Measurements from ENCODE around the gene PDYN.

PDYN gene

DNA sequence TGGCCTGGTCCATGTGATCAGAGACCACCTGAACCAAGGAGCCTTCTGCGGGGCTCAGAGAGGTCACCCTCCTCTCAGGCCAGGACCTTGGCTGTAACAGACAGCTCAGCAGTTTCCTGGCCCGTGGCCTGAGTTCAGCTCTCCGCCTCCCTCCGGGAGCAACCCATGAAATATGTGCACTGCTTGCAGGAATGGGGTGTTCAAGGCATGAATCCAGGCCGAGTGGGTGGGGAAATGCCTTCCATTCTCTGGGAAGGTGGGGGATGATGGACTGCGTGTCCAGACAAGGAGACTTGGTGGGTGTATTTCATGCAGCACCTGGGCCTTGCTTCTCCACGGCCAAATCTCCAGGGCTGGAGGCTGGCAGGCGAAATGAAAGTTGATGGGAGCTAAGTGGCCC, 52.6 kb downstream of the PDYN start:
- Histone ChIP-seq H3K4me2 (ENCODE audit: low read length) (no peak overlapping the region), H3K9me3 (ENCODE audit: control insufficient read depth, insufficient read depth, low read length) (no peaks in the 10 kb centered on the region), H3K4me1 (ENCODE audit: control insufficient read depth, low read length) (no peaks in the 10 kb centered on the region), H4K20me1 (ENCODE audit: control insufficient read depth, insufficient read depth, low read depth, low read length) (no peaks in the 10 kb centered on the region), H3K4me3 (ENCODE audit: low read length) (no peak overlapping the region), H3K36me3 (ENCODE audit: control insufficient read depth, low read length) (no peaks in the 10 kb centered on the region), H3K79me2 (ENCODE audit: control insufficient read depth, low read length) (no peaks in the 10 kb centered on the region), H3K27ac (ENCODE audit: low read depth, low read length) (no peak overlapping the region), H3F3A (ENCODE audit: control insufficient read depth, insufficient read depth) (no peaks in the 10 kb centered on the region), H3K9me2 (replicated peaks; ENCODE audit: control insufficient read depth, low read length) (no peaks in the 10 kb centered on the region), H3K27me3 (ENCODE audit: control insufficient read depth, low read length) (peaks cover 16% of the 10 kb centered on the region)
- no peak for TF ChIP-seq EZH2phosphoT487 (IDR thresholded peaks at IDR 0.05; ENCODE audit: borderline replicate concordance, low read length)
- TF ChIP-seq, protein P1, sequence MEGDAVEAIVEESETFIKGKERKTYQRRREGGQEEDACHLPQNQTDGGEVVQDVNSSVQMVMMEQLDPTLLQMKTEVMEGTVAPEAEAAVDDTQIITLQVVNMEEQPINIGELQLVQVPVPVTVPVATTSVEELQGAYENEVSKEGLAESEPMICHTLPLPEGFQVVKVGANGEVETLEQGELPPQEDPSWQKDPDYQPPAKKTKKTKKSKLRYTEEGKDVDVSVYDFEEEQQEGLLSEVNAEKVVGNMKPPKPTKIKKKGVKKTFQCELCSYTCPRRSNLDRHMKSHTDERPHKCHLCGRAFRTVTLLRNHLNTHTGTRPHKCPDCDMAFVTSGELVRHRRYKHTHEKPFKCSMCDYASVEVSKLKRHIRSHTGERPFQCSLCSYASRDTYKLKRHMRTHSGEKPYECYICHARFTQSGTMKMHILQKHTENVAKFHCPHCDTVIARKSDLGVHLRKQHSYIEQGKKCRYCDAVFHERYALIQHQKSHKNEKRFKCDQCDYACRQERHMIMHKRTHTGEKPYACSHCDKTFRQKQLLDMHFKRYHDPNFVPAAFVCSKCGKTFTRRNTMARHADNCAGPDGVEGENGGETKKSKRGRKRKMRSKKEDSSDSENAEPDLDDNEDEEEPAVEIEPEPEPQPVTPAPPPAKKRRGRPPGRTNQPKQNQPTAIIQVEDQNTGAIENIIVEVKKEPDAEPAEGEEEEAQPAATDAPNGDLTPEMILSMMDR (IDR thresholded peaks at IDR 0.05; ENCODE audit: low read depth, low read length, poor library complexity, severe bottlenecking) = no peak

DNA sequence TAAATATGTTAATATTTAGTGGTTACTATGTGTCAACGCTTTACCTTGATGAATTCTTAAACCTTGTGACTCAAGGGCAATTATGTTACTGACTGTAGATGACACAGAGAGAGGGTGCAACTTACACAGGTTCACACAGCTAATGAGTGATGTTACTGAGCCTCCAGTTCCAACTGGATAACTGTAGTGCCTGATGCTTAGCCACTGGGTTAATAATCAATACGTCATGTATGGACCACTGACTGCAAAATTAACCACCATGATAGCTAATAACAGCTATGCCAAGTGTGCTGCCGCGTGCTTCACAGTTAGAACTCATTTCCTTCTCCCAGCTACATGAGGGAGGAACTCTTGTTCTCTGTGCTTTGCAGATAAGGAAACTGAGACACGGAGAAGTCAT, 53.3 kb downstream of the PDYN start:
- H3F3A ChIP-seq (ENCODE audit: control insufficient read depth, insufficient read depth) = no peaks in the 10 kb centered on the region
- H3K4me3 ChIP-seq (ENCODE audit: low read length) = no peak overlapping the region
- no peak overlapping the region for H3K4me2 ChIP-seq (ENCODE audit: low read length)
- H3K27me3 ChIP-seq (ENCODE audit: control insufficient read depth, low read length) = peaks cover 14% of the 10 kb centered on the region
- H3K27ac ChIP-seq (ENCODE audit: low read depth, low read length) = no peak overlapping the region
- no peaks in the 10 kb centered on the region for H3K36me3 ChIP-seq (ENCODE audit: control insufficient read depth, low read length)
- TF ChIP-seq, protein P1 (IDR thresholded peaks at IDR 0.05; ENCODE audit: low read depth, low read length, poor library complexity, severe bottlenecking) = no peak
- TF ChIP-seq EZH2phosphoT487 (IDR thresholded peaks at IDR 0.05; ENCODE audit: borderline replicate concordance, low read length) = no peak
- no peaks in the 10 kb centered on the region for H4K20me1 ChIP-seq (ENCODE audit: control insufficient read depth, insufficient read depth, low read depth, low read length)
- no peaks in the 10 kb centered on the region for H3K9me2 ChIP-seq (replicated peaks; ENCODE audit: control insufficient read depth, low read length)
- H3K4me1 ChIP-seq (ENCODE audit: control insufficient read depth, low read length) = no peaks in the 10 kb centered on the region
- no peaks in the 10 kb centered on the region for H3K79me2 ChIP-seq (ENCODE audit: control insufficient read depth, low read length)
- no peaks in the 10 kb centered on the region for H3K9me3 ChIP-seq (ENCODE audit: control insufficient read depth, insufficient read depth, low read length)

DNA sequence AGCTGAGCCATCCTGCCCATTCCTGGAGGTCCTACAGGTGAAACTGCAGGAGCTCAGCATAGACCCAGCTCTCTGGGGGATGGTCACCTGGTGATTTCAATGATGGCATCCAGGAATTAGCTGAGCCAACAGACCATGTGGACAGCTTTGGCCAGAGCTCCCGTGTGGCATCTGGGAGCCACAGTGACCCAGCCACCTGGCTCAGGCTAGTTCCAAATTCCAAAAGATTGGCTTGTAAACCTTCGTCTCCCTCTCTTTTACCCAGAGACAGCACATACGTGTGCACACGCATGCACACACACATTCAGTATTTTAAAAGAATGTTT, 54.6 kb downstream of the PDYN start:
- Histone ChIP-seq H3K9me2 (replicated peaks; ENCODE audit: control insufficient read depth, low read length) (no peaks in the 10 kb centered on the region), H4K20me1 (ENCODE audit: control insufficient read depth, insufficient read depth, low read depth, low read length) (no peaks in the 10 kb centered on the region), H3K36me3 (ENCODE audit: control insufficient read depth, low read length) (no peaks in the 10 kb centered on the region), H3K79me2 (ENCODE audit: control insufficient read depth, low read length) (no peaks in the 10 kb centered on the region), H3F3A (ENCODE audit: control insufficient read depth, insufficient read depth) (no peaks in the 10 kb centered on the region), H3K27ac (ENCODE audit: low read depth, low read length) (no peak overlapping the region), H3K4me1 (ENCODE audit: control insufficient read depth, low read length) (no peaks in the 10 kb centered on the region), H3K27me3 (ENCODE audit: control insufficient read depth, low read length) (peaks cover 5% of the 10 kb centered on the region), H3K4me2 (ENCODE audit: low read length) (no peak overlapping the region), H3K9me3 (ENCODE audit: control insufficient read depth, insufficient read depth, low read length) (no peaks in the 10 kb centered on the region), H3K4me3 (ENCODE audit: low read length) (no peak overlapping the region)
- TF ChIP-seq, protein P1 (IDR thresholded peaks at IDR 0.05; ENCODE audit: low read depth, low read length, poor library complexity, severe bottlenecking) = no peak
- TF ChIP-seq EZH2phosphoT487 (IDR thresholded peaks at IDR 0.05; ENCODE audit: borderline replicate concordance, low read length) = no peak
